HG02885 (cell line): ENCODE measurements around the gene GARNL3.

ENCODE experiments used
- ATAC-seq: cut with Tn5 transposase; IDR thresholded peaks from one replicate; pipeline ENCODE4 v1.9.1; 2021; ENCODE audit warnings: mild to moderate bottlenecking; ENCODE audit not compliant: unreplicated experiment, poor library complexity

Gene GARNL3, protein sequence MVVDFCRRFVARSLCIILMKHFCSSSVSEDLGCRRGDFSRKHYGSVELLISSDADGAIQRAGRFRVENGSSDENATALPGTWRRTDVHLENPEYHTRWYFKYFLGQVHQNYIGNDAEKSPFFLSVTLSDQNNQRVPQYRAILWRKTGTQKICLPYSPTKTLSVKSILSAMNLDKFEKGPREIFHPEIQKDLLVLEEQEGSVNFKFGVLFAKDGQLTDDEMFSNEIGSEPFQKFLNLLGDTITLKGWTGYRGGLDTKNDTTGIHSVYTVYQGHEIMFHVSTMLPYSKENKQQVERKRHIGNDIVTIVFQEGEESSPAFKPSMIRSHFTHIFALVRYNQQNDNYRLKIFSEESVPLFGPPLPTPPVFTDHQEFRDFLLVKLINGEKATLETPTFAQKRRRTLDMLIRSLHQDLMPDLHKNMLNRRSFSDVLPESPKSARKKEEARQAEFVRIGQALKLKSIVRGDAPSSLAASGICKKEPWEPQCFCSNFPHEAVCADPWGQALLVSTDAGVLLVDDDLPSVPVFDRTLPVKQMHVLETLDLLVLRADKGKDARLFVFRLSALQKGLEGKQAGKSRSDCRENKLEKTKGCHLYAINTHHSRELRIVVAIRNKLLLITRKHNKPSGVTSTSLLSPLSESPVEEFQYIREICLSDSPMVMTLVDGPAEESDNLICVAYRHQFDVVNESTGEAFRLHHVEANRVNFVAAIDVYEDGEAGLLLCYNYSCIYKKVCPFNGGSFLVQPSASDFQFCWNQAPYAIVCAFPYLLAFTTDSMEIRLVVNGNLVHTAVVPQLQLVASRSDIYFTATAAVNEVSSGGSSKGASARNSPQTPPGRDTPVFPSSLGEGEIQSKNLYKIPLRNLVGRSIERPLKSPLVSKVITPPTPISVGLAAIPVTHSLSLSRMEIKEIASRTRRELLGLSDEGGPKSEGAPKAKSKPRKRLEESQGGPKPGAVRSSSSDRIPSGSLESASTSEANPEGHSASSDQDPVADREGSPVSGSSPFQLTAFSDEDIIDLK

DNA sequence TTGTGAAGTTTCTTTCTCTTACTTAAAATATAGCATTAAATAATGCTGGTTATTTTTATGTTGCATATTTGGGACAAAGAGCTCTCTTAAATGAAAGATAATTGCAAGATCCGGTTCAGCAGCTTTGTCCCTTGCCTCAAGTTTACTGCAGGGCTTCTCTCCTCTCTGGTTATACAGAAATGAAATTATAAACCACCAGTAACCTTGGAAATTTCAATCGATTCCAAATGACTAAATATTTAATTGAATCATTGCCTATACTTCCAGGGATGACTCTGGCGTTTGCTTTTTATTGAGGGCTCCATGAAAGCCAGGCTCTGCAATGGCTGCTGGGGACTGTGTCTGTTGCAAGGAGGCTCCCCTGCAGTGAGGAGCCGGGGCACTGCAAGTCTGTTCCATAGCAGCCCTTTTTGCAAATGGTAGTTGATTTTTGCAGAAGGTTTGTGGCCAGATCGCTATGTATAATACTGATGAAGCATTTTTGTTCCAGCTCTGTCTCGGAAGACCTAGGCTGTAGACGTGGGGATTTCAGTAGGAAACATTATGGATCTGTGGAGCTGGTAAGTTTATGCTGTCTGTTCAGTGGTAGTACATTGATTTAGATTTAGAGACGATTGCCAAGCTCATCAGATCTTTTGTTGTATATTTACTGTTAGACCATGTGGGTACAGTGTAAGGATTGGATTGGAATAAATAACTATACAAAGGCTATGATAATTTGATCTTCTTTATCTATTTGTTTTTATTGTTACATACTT lies at the start of gene GARNL3:
Gene GARNL3 (plus strand): TSS at position 313 of the 758 bp plus-strand sequence. CDS start 104 bp downstream, at position 417.
- no peak for ATAC-seq

- ATAC-seq: no peak
These were observed 49.0 kb upstream of the GARNL3 start for GRCh38 chr9:127215268-127216209.

GRCh38 chr9:127216210-127216887 lies 48.2 kb upstream of the GARNL3 start:
- ATAC-seq: no peak

DNA sequence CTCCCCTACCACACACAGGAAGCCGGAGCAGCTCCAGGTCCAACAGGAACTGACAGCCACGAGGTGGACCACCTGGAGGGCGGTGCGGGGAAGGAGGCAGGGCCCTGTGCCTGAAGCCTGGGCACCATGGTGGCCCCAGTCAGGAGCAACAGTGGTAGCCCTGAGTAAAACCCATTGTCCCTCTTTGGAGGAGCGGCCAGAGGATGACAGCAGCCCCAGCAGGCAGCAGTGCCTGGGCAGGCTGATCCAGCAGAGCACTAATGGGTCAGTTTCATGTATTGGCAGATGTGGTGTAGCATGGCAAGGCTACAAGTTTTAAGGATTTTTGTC lies 47.7 kb upstream of the GARNL3 start:
- ATAC-seq: no peak

DNA sequence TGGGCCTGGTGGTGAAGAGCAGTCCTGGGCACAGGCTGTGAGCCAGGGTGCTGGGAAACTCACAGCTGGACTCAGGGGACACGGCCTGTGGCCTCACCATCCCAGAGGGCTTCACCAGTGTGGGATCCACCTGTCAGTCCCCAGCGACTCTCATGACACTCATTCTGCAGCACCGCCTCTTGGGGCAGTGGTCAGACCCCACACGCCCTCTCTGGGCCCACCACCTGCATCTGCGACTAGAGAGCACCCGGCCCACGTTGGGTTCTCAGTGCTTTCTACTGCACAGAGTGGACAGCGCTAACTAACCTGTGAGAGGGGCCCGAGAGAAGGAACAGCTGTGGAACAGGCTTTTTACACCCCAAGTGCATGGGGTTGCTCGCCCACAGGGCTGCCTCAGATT lies 45.8 kb upstream of the GARNL3 start:
- ATAC-seq: no peak

GRCh38 chr9:127219520-127219919 lies 45.1 kb upstream of the GARNL3 start:
- no peak for ATAC-seq

DNA sequence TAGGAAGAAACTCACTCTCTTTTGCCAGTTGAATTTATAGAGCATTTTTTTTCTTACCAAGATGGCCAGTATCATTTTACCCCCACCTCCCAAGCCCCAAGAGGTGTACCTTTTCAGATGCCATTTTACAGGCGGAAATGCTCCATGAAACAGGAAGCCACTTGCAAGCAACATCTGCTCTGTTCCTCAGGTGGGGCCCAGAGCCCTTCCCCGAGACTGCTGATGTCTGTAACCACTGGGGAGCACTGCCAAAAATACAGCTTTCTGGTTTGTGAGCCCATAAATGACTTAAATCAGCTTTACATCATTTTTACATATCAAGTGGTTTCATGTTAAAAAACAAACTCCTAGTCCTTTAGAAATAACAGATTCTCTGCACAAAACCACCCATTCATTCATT lies 42.9 kb upstream of the GARNL3 start:
- ATAC-seq: no peak

- no peak for ATAC-seq
These were observed 42.0 kb upstream of the GARNL3 start for GRCh38 chr9:127222388-127223095.

GRCh38 chr9:127223266-127223665 lies 41.3 kb upstream of the GARNL3 start:
- ATAC-seq: no peak

DNA sequence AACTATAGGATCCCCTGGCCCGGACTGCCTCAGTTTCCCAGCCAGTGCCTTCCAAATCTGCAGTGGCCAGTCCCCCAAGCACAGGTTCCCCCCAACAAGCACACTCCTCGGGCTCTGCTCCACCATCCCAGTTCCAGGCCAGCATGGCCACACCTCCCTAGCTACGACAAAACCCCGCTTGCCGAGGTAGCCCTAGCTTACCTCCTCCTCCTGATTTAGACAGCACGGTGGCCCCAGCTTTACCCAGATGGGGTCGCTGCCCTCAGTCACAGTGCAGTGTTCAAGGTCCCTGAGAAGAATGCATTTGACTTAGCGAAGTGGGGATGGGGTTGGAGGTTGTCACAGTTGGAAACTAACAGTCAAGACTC lies 40.8 kb upstream of the GARNL3 start:
- ATAC-seq: no peak

DNA sequence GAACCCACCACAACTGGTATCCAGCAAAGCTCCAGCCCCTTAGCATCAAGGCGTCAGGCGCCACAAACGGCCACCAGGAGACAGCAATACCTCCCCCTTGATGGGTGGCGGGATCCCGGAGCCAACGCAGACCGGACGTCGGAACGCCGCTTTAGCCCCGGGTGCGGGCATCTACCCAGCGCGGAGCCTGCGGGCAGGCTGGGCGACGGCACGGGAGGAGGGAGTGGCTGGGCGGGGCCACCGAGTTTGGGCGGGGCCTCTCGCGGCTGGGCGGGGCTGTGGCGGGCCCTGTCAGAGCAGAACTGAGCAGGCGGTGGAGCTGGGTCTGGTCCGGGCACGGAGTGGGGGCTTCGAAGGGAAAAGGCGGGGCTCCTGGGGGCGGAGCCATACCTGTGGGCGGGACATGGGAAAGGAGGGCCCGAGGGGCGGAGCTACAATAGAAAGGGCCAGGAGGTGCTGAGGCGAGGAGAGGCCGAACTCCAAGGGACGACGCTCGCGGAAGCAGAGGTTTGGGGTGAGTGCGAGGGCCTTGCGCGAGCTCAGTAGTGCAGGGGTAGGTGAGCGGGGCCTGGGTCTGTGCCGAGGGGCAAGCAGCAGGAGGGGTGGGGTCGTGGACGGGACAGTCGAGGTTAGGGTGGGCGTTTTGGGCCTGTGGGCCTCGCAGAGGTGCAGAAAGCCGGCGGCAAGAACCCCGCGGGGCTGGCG lies 40.2 kb upstream of the GARNL3 start:
- peak; percentile 55 for ATAC-seq

DNA sequence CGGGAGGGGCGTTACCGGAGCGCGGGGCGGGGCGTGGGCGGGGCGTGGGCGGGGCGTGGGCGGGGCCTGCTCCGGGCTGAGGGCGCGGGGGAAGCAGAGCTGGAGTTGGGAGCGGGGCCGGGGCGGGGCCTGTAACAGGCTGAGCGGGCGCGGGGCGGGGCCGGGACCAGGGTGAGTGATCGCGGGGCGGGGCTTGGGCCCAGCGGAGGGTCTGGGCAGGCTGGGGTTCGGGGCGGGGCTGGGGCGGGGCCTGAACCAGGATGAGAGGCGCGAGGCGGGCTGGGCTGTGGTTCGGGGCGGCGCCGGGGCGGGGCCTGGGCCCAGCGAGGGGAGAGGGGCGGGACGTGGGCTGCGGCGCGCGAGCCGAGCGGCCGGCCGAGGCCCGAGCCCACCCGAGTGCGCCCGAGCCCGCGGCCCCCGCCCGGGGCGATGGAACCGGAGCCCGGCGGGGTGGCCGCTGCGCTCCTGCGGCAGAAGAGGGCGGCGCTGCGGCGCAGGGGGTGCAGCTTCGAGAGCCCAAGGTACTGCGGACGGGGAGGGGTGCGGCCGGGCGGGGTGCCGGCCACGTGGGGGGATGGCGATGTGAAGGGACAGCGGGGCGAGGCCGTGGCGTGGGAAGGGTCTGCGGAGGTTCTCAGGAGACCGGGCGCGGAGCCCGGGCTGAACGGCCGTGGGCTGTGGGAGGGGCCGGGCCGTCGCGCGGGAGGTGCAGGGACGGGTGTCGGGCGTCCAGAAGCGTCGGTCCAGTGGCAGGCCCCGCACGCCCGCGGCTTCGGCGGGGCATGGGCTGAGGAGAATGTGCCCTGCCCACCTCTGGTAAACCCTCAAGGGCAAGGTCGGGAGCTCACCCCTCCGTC lies 39.5 kb upstream of the GARNL3 start:
- ATAC-seq: peak; percentile 67

DNA sequence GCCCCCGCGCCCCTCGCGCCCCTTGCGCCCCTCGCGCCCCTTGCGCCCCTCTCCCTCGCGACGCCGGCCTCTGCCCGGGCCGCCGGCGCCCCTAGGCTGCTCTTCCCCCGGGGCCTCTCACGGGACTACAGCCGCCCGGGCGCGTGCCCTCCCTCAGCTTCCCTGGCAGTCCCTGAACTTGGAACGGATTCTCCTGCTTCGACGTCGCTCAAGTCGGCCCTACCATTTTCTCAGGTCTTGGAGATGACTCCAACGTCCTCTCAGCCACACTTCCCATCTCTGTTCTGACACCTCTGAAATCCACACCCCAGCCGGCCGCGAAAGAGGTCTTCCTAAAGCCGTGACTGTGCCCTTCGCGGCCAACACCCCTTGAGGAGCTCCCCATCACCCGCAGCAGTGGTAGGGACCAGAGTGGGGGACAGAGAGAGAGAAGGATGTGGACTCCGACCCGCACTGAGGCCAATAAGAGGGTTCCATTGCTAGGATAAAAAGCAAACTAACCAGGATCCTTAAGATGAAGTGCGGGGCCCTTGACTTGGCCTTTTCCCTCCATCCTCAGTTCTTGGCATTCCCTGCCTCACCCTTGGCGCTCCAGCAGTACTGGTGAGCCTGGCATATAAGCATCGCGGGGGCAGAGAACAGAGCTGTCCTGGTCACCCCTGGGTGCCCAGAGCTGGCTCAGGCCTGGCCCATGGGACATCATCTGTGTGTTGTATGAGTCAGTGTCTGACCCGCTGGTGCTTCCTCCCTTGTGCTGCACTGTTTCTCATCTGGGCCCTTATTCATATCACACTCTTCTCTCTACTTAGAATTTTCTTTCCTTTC lies 38.6 kb upstream of the GARNL3 start:
- ATAC-seq: no peak

GRCh38 chr9:127229691-127230417 lies 34.7 kb upstream of the GARNL3 start:
- no peak for ATAC-seq

DNA sequence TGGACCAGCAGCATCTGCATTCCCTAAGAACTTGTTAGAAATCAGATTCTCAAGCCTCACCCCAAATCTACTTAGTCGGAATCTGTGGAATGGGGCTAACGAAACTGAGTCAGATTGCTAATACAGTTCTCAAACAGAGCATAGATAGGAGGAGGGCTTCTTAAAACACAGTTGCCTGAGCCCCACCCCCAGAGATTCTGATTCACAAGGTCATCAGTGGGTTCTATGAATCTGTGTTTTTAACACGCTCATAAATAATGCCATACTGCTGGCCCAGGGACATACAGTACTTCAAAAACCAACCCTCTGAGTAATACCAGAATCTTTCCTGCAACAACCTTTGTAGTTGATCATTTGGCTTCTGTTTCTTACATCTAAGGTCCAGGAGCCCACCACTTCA lies 32.9 kb upstream of the GARNL3 start:
- ATAC-seq: no peak
